Adipose tissue (tissue), 3 donors: ENCODE results near the gene DPPA5. TPM values are rescaled to one million over a fixed set of nuclear protein-coding genes. Genes with fewer than 3 reads are reported as not detected.

ENCODE experiments used
- H3K27ac ChIP-seq: one replicate; pipeline ENCODE4 v1.5.1; 2013; ENCODE audit warnings: low read depth, low read length
- WGBS, 3 donors: extraction: QIAGEN DNeasy Blood & Tissue Kit; methylation state at CpG; one replicate each; pipeline ENCODE4 v1.1.7; 2013; 5-methylcytosine and 5-hydroxymethylcytosine counted together
- polyA plus RNA-seq, 3 donors: library from polyadenylated mRNA; stranded (reverse); fragments of 200-250 nt; gene quantifications; one replicate each; pipeline ENCODE4 v1.2.3, GENCODE V29; 2013
- donor health status: healthy with polysubstance abuse.
- donor health status: Bipolar disorder and iron deficiency.
- donor health status: healthy.

DPPA5 gene
- polyA plus RNA-seq, 3 donors, result not detected

GRCh38 chr6:73368675-73369074 is 14.6 kb upstream of the DPPA5 start:
- WGBS, 3 donors, result 89 to 91% (median 91%) methylated on average over 4 of the region's 4 CpGs

GRCh38 chr6:73367761-73368355 is 13.8 kb upstream of the DPPA5 start:
- no peak overlapping the region for H3K27ac ChIP-seq
- WGBS, 3 donors, result 60 to 81% (median 75%) methylated on average over 16 of the region's 16 CpGs

More at GRCh38 chr6:73368675-73369074, 14.6 kb upstream of the DPPA5 start:
- no peak overlapping the region for H3K27ac ChIP-seq

- 82 to 92% (median 91%) methylated on average over 9 of the region's 9 CpGs for WGBS, 3 donors
- H3K27ac ChIP-seq, result no peak overlapping the region
Measured at GRCh38 chr6:73364549-73364948, 10.5 kb upstream of the DPPA5 start.

- 88 to 91% (median 90%) methylated on average over 14 of the region's 14 CpGs for WGBS, 3 donors
- H3K27ac ChIP-seq, result no peak overlapping the region
Measured at GRCh38 chr6:73364121-73364520, 10.0 kb upstream of the DPPA5 start.

- 95 to 96% (median 96%) methylated on average over 23 of the region's 23 CpGs for WGBS, 3 donors
- no peak overlapping the region for H3K27ac ChIP-seq
Measured at GRCh38 chr6:73363537-73363875, 9.4 kb upstream of the DPPA5 start.

GRCh38 chr6:73362869-73363536 is 8.9 kb upstream of the DPPA5 start:
- H3K27ac ChIP-seq, result no peak overlapping the region
- WGBS, 3 donors, result 90 to 94% (median 93%) methylated on average over 31 of the region's 31 CpGs

- no peak within 1 kb of the TSS for H3K27ac ChIP-seq
- WGBS, 3 donors, result 87 to 89% (median 87%) methylated on average over 23 of the region's 23 CpGs
Measured at GRCh38 chr6:73362358-73362757, 8.3 kb upstream of the DPPA5 start, which contains the start of gene KHDC3L. TSS of gene KHDC3L (plus strand) at chr6:73362658. CDS start at chr6:73362730, 72 bp downstream.

- H3K27ac ChIP-seq, result no peak overlapping the region
- 23 to 26% (median 25%) methylated on average over 6 of the region's 6 CpGs for WGBS, 3 donors
Measured at GRCh38 chr6:73349311-73349710, 4.8 kb downstream of the DPPA5 start.

GRCh38 chr6:73348550-73349204 is 5.4 kb downstream of the DPPA5 start:
- WGBS, 3 donors, result 37 to 45% (median 40%) methylated on average over 33 of the region's 33 CpGs
- H3K27ac ChIP-seq, result no peak overlapping the region

- H3K27ac ChIP-seq, result no peak overlapping the region
Measured at GRCh38 chr6:73343164-73343563, 10.9 kb downstream of the DPPA5 start.

- WGBS, 3 donors, result 73 to 81% (median 76%) methylated on average over 3 to 5 of the region's 5 CpGs
Measured at GRCh38 chr6:73342174-73342573, 11.9 kb downstream of the DPPA5 start.

GRCh38 chr6:73341335-73341734 is 12.7 kb downstream of the DPPA5 start:
- no peak overlapping the region for H3K27ac ChIP-seq
- WGBS, 3 donors, result 76 to 79% (median 77%) methylated on average over 1 of the region's 1 CpG

More at GRCh38 chr6:73342174-73342573, 11.9 kb downstream of the DPPA5 start:
- no peak overlapping the region for H3K27ac ChIP-seq

GRCh38 chr6:73340048-73340447 is 14.0 kb downstream of the DPPA5 start:
- no peak overlapping the region for H3K27ac ChIP-seq
- WGBS, 3 donors, result 49 to 71% (median 71%) methylated on average over 2 of the region's 2 CpGs

- 69 to 83% (median 69%) methylated on average over 3 of the region's 3 CpGs for WGBS, 3 donors
- no peak overlapping the region for H3K27ac ChIP-seq
Measured at GRCh38 chr6:73339340-73339739, 14.7 kb downstream of the DPPA5 start.

GRCh38 chr6:73329201-73329600 is 24.9 kb downstream of the DPPA5 start:
- no peak overlapping the region for H3K27ac ChIP-seq
- 56 to 63% (median 57%) methylated on average over 3 of the region's 3 CpGs for WGBS, 3 donors

GRCh38 chr6:73328790-73329189 is 25.3 kb downstream of the DPPA5 start:
- no peak overlapping the region for H3K27ac ChIP-seq
- 48 to 57% (median 53%) methylated on average over 3 of the region's 3 CpGs for WGBS, 3 donors

- H3K27ac ChIP-seq, result no peak overlapping the region
- 87 to 89% (median 89%) methylated on average over 3 of the region's 3 CpGs for WGBS, 3 donors
Measured at GRCh38 chr6:73325656-73326055, 28.4 kb downstream of the DPPA5 start.

- H3K27ac ChIP-seq, result no peak overlapping the region
- 90 to 91% (median 90%) methylated on average over 2 of the region's 2 CpGs for WGBS, 3 donors
Measured at GRCh38 chr6:73323323-73323722, 30.8 kb downstream of the DPPA5 start.

GRCh38 chr6:73314577-73315492 is 39.2 kb downstream of the DPPA5 start:
- H3K27ac ChIP-seq, result no peak overlapping the region
- WGBS, 3 donors, result 12 to 16% (median 13%) methylated on average over 57 to 61 of the region's 61 CpGs
